ENCODE data around the gene BAIAP2L1. TPM values are rescaled to one million over a fixed set of nuclear protein-coding genes. Genes with fewer than 3 reads are reported as not detected.
"Not testable (repeated sequence)": the region's sequence is repeated elsewhere in the genome, so short reads cannot be mapped to it uniquely, and the experiment has no call there.

Gene BAIAP2L1
- total and polyA plus RNA-seq, 9 of the 15 experiments (the other 6 are each of a cell fraction or from before 2014, with no cell fraction given) = 4.2 to 29.8 (median 15.5) TPM

DNA sequence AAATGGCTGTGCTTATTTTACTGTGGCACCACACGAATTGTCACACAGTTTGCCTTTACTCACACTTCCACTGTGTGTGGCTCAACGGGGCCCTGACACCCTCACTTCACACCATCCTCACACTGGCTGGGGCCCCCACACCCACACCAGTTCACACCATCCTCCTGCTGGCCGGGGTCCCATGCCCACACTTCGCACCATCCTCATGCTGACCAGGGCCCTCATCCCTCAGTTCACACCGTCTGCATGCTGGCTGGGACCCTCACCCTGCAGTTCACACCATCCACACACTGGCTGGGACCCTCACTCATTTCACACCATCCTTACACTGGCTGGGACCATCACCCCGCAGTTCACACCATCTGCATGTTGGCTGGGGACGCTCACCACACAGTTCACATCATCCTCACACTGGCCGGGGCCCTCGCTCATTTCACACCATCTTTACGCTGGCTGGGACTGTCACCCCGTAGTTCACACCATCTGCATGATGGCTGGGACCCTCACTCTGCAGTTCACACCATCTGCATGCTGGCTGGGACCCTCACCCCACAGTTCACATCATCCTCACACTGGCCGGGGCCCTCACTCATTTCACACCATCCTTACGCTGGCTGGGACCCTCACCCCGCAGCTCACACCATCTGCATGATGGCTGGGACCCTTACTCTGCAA lies 83.4 kb downstream of the BAIAP2L1 start:
- Histone ChIP-seq H3K4me3 (no peak overlapping the region), H3K4me1 (replicated peaks in 1 of 2; ENCODE audit: control insufficient read depth in 2 of 2, insufficient read depth in 2 of 2, low read length in 2 of 2) (peaks cover under 1 to 5% of the 10 kb centered on the region in 2 experiments; a peak in 3 of 5 replicates), H4K20me1 (replicated peaks; ENCODE audit: control insufficient read depth, insufficient read depth, low read length) (peaks cover 6% of the 10 kb centered on the region), H3K9me3 (replicated peaks; ENCODE audit: control insufficient read depth, insufficient read depth, low read depth, low read length) (peaks cover 2% of the 10 kb centered on the region; the same call in 1 of the 2 replicates), H3K27me3 (ENCODE audit: control insufficient read depth in 2 of 2, insufficient read depth in 2 of 2, low read length in 2 of 2) (peaks cover 4 to 17% of the 10 kb centered on the region in 2 experiments), H2AFZ (ENCODE audit: low read depth, low read length) (no peak overlapping the region), H3K27ac (ENCODE audit: extremely low read depth, low read depth, low read length) (no peak overlapping the region), H3K79me2 (ENCODE audit: control insufficient read depth, insufficient read depth, low read length) (no peaks in the 10 kb centered on the region), H3K9me1 (ENCODE audit: control insufficient read depth, insufficient read depth, low read length) (no peaks in the 10 kb centered on the region), H3K9ac (ENCODE audit: insufficient read depth in 1 of 2, low read depth in 2 of 2, low read length in 2 of 2) (no peak overlapping the region; a peak in 1 of 4 replicates), H3K4me2 (ENCODE audit: insufficient read depth, low read length) (no peak overlapping the region), H3K36me3 (ENCODE audit: control insufficient read depth, insufficient read depth, low read length) (peaks cover 14% of the 10 kb centered on the region)
- no TSS peak for BruUV-seq (replicated peaks)
- in situ Hi-C loops (cut with MboI) = no loop called here
- WGBS (ENCODE audit: insufficient coverage, low coverage, missing lambda C conversion rate) = 64% methylated on average over 14 of the region's 14 CpGs
- TF ChIP-seq RBM22 (IDR thresholded peaks at IDR 0.05; ENCODE audit: low read depth, low read length, poor library complexity, severe bottlenecking) (peak; percentile 30), GTF2E2 (tag; IDR thresholded peaks at IDR 0.05) (no peak)
- ChIA-PET POLR2A (no interaction called here), CTCF (ENCODE audit: low intra/inter-chr PET ratio) (no interaction called here)
- intact Hi-C loops (cut with micrococcal nuclease) = no loop called here
- DNase-seq (ENCODE audit: extremely low read depth in 1 of 4, low spot score in 3 of 4) = peak in 1 of 4 experiments; percentile 5
- no peak for FAIRE-seq
- no peak for ATAC-seq

DNA sequence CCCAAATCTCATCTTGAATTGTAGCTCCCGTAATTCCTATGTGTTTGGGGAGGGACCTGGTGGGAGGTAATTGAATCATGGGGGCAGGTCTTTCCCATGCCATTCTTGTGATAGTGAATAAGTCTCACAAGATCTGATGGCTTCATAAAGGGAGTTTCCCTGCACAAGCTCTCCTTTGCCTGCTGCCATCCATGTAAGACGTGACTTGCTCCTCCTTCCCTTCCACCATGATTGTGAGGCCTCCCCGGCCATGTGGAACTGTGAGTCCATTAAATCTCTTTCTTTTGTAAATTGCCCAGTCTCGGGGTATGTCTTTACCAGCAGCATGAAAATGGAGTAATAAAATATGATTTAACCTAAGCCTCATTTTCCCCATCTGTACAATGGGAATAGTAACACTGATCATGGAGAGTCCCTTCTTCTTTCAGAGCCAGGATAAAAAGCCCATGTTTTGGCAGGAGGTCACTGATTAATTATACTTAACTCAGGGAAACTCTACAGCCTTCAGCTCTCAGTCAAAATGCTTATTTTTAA lies 84.8 kb downstream of the BAIAP2L1 start:
- H3K4me3 ChIP-seq; in situ Hi-C loops (cut with MboI); H3K9me3 ChIP-seq (replicated peaks; ENCODE audit: control insufficient read depth, insufficient read depth, low read depth, low read length); H3K4me1 ChIP-seq (replicated peaks in 1 of 2; ENCODE audit: control insufficient read depth in 2 of 2, insufficient read depth in 2 of 2, low read length in 2 of 2); H3K79me2 ChIP-seq (ENCODE audit: control insufficient read depth, insufficient read depth, low read length); H3K27ac ChIP-seq (ENCODE audit: extremely low read depth, low read depth, low read length); H4K20me1 ChIP-seq (replicated peaks; ENCODE audit: control insufficient read depth, insufficient read depth, low read length); H3K9ac ChIP-seq (ENCODE audit: insufficient read depth in 1 of 2, low read depth in 2 of 2, low read length in 2 of 2); DNase-seq (ENCODE audit: extremely low read depth in 1 of 4, low spot score in 3 of 4); intact Hi-C loops (cut with micrococcal nuclease); BruUV-seq (replicated peaks); H3K9me1 ChIP-seq (ENCODE audit: control insufficient read depth, insufficient read depth, low read length); H3K4me2 ChIP-seq (ENCODE audit: insufficient read depth, low read length); FAIRE-seq; CTCF ChIA-PET (ENCODE audit: low intra/inter-chr PET ratio); H2AFZ ChIP-seq (ENCODE audit: low read depth, low read length); ATAC-seq: not testable (repeated sequence)
- POLR2A ChIA-PET = interaction anchor here (0.6 to 0.8 kb wide), 3 partner anchors 12 to 1974 kb away, joined by 3 read pairs; no protein-coding TSS in a partner anchor
- peaks cover 19% of the 10 kb centered on the region for H3K36me3 ChIP-seq (ENCODE audit: control insufficient read depth, insufficient read depth, low read length)
- 35% methylated on average over 4 of the region's 4 CpGs for WGBS (ENCODE audit: insufficient coverage, low coverage, missing lambda C conversion rate)
- H3K27me3 ChIP-seq (ENCODE audit: control insufficient read depth in 2 of 2, insufficient read depth in 2 of 2, low read length in 2 of 2) = peaks cover 0 to 12% of the 10 kb centered on the region in 2 experiments; a peak in 4 of 5 replicates
- peak in 1 of 2 experiments; percentile 38; a peak in 1 of 4 replicates for TF ChIP-seq KDM1A (IDR thresholded peaks at IDR 0.05)
- TF ChIP-seq BCOR (IDR thresholded peaks at IDR 0.05) = peak; percentile 83; the same call in 1 of the 2 replicates
- 0 out of 2 replicates have a peak, but pooled peaks have one; percentile 30 for TF ChIP-seq CBX5 (IDR thresholded peaks at IDR 0.05; ENCODE audit: borderline replicate concordance, low read depth)
- TF ChIP-seq, protein P1, sequence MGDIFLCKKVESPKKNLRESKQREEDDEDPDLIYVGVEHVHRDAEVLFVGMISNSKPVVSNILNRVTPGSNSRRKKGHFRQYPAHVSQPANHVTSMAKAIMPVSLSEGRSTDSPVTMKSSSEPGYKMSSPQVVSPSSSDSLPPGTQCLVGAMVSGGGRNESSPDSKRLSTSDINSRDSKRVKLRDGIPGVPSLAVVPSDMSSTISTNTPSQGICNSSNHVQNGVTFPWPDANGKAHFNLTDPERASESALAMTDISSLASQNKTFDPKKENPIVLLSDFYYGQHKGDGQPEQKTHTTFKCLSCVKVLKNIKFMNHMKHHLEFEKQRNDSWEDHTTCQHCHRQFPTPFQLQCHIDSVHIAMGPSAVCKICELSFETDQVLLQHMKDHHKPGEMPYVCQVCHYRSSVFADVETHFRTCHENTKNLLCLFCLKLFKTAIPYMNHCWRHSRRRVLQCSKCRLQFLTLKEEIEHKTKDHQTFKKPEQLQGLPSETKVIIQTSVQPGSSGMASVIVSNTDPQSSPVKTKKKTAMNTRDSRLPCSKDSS (IDR thresholded peaks at IDR 0.05; ENCODE audit: low read depth, partially characterized antibody) = peak; percentile 34
- TF ChIP-seq ZFP36 (IDR thresholded peaks at IDR 0.05; ENCODE audit: low read depth, low read length, partially characterized antibody) = peak; percentile 11
- TF ChIP-seq TRIM28 (IDR thresholded peaks at IDR 0.05) = 0 out of 2 replicates have a peak, but pooled peaks have one; percentile 45
- TF ChIP-seq ZNF431 (CRISPR knock-in tag; IDR thresholded peaks at IDR 0.05) = peak; percentile 99
- peak in 1 of 2 experiments; percentile 78; a peak in 1 of 3 replicates for TF ChIP-seq CBX3 (IDR thresholded peaks at IDR 0.05; ENCODE audit: borderline replicate concordance in 1 of 2, low read length in 2 of 2)
- 0 out of 2 replicates have a peak, but pooled peaks have one; percentile 18 for TF ChIP-seq SMARCA5 (IDR thresholded peaks at IDR 0.05)
- TF ChIP-seq ADNP (tag; IDR thresholded peaks at IDR 0.05) = peak; percentile 82
- peak; percentile 80 for TF ChIP-seq RBM25 (IDR thresholded peaks at IDR 0.05; ENCODE audit: low read depth, low read length, severe bottlenecking)
